ENCODE results near the gene WDFY2.
"Not testable (repeated sequence)": the region's sequence is repeated elsewhere in the genome, so short reads cannot be mapped to it uniquely, and the experiment has no call there.

WDFY2 gene

GRCh38 chr13:51564671-51565070 lies 19.6 kb upstream of the WDFY2 start:
- DNase-seq (ENCODE audit: low read depth), result no peak

GRCh38 chr13:51569001-51569400 lies 15.3 kb upstream of the WDFY2 start:
- DNase-seq (ENCODE audit: low read depth), result not testable (repeated sequence)

- DNase-seq (ENCODE audit: low read depth), result no peak
Measured at GRCh38 chr13:51576754-51577153, 7.5 kb upstream of the WDFY2 start.

- no peak for DNase-seq (ENCODE audit: low read depth)
Measured at GRCh38 chr13:51577690-51578089, 6.6 kb upstream of the WDFY2 start.

GRCh38 chr13:51579676-51580075 lies 4.6 kb upstream of the WDFY2 start:
- no peak for DNase-seq (ENCODE audit: low read depth)

GRCh38 chr13:51581148-51581820 lies 3.0 kb upstream of the WDFY2 start:
- DNase-seq (ENCODE audit: low read depth), result no peak

GRCh38 chr13:51583469-51583874 lies 790 bp upstream of the WDFY2 start:
- no peak for DNase-seq (ENCODE audit: low read depth)

GRCh38 chr13:51584731-51585672 lies 740 bp downstream of the WDFY2 start:
- no peak for DNase-seq (ENCODE audit: low read depth)

GRCh38 chr13:51585696-51586095 lies 1.4 kb downstream of the WDFY2 start:
- no peak for DNase-seq (ENCODE audit: low read depth)

GRCh38 chr13:51587372-51587771 lies 3.1 kb downstream of the WDFY2 start:
- DNase-seq (ENCODE audit: low read depth), result no peak

- no peak for DNase-seq (ENCODE audit: low read depth)
Measured at GRCh38 chr13:51588406-51588949, 4.2 kb downstream of the WDFY2 start.

- no peak for DNase-seq (ENCODE audit: low read depth)
Measured at GRCh38 chr13:51589793-51590192, 5.5 kb downstream of the WDFY2 start.

- DNase-seq (ENCODE audit: low read depth), result no peak
Measured at GRCh38 chr13:51590231-51590970, 6.1 kb downstream of the WDFY2 start.

GRCh38 chr13:51590971-51591627 lies 6.8 kb downstream of the WDFY2 start:
- DNase-seq (ENCODE audit: low read depth), result no peak

GRCh38 chr13:51591938-51592337 lies 7.7 kb downstream of the WDFY2 start:
- not testable (repeated sequence) for DNase-seq (ENCODE audit: low read depth)

GRCh38 chr13:51594432-51594831 lies 10.2 kb downstream of the WDFY2 start:
- no peak for DNase-seq (ENCODE audit: low read depth)

- no peak for DNase-seq (ENCODE audit: low read depth)
Measured at GRCh38 chr13:51595416-51595815, 11.2 kb downstream of the WDFY2 start.

- DNase-seq (ENCODE audit: low read depth), result no peak
Measured at GRCh38 chr13:51596541-51596940, 12.3 kb downstream of the WDFY2 start.

- DNase-seq (ENCODE audit: low read depth), result no peak
Measured at GRCh38 chr13:51599444-51600176, 15.3 kb downstream of the WDFY2 start.

GRCh38 chr13:51600703-51601102 lies 16.4 kb downstream of the WDFY2 start:
- DNase-seq (ENCODE audit: low read depth), result no peak

Data from HS-27A (cell line).